K562 (cell line): ENCODE measurements around the gene IQSEC3. TPM values are rescaled to one million over a fixed set of nuclear protein-coding genes. Genes with fewer than 3 reads are reported as not detected.

ENCODE experiments used
- ATAC-seq: fragments of 200-7000 bp; cut with Tn5 transposase; 3 replicates; pipeline ENCODE4 v1.9.1; 2020; ENCODE audit warnings: moderate library complexity
- BruUV-seq: library from RNA; stranded (reverse); fragments of 400-500 nt; replicated peaks from 2 replicates; lab custom pipeline; 2021; lab: Mats Ljungman, UMichigan
- CTCF ChIA-PET: fragments of 300-600 bp; formaldehyde crosslinking; extraction: SDS; loops from one replicate; lab custom pipeline; 2021; ENCODE audit warnings: low intra/inter-chr PET ratio; lab: Yijun Ruan, JAX
- POLR2A ChIA-PET: fragments of 300-600, 350-650 bp; sonication (Branson Sonifier 250); formaldehyde crosslinking; extraction: SDS; loops from one replicate; lab custom pipeline; 2021; ENCODE audit warnings: antibody characterized with exemption, inconsistent platforms; lab: Yijun Ruan, JAX
- DNase-seq, 4 experiments: peaks; one replicate each; pipeline versions ENCODE4 v3.0.0 to v3.0.0-alpha.2; 2011 to 2018; ENCODE audit warnings: low spot score in 3 of 4, mixed read lengths in 3 of 4; ENCODE audit errors: extremely low read depth in 1 of 4
- FAIRE-seq: peaks from 2 replicates; lab custom pipeline; 2011; peaks lifted over from hg19 to GRCh38; lab: Jason Lieb, UNC
- H2AFZ ChIP-seq: 2 replicates; pipeline ENCODE4 v1.6.0; 2011; ENCODE audit warnings: low read depth, low read length, control low read depth, inconsistent platforms
- H3K27ac ChIP-seq: fragments of 200-600 bp; 3 replicates; pipeline ENCODE4 v1.8.0; 2011; ENCODE audit warnings: low read depth, mild to moderate bottlenecking, control low read depth, inconsistent platforms, low read length, moderate library complexity, mixed read lengths; ENCODE audit errors: extremely low read depth
- H3K27me3 ChIP-seq, 2 experiments: fragments of 300-600 bp in 1 of 2; 2 replicates in 1 of 2; 3 replicates in 1 of 2; pipeline versions ENCODE4 v1.6.0 to v1.8.0; 2011; ENCODE audit warnings: inconsistent platforms in 2 of 2, low read length in 2 of 2, mild to moderate bottlenecking in 1 of 2, mixed read lengths in 1 of 2, moderate library complexity in 1 of 2; ENCODE audit not compliant: control insufficient read depth in 2 of 2, insufficient read depth in 2 of 2
- H3K36me3 ChIP-seq: fragments of 300-600 bp; 3 replicates; pipeline ENCODE4 v1.8.0; 2011; ENCODE audit warnings: mild to moderate bottlenecking, low read length, inconsistent platforms; ENCODE audit not compliant: control insufficient read depth, insufficient read depth
- H3K4me1 ChIP-seq, 2 experiments: fragments of 200-600 bp in 1 of 2; replicated peaks in 1 of 2; 2 replicates in 1 of 2; 3 replicates in 1 of 2; pipeline versions ENCODE4 v1.5.1 to v1.8.0; 2011; ENCODE audit warnings: inconsistent platforms in 2 of 2, low read length in 2 of 2, mild to moderate bottlenecking in 1 of 2, mixed read lengths in 1 of 2, moderate library complexity in 1 of 2; ENCODE audit not compliant: control insufficient read depth in 2 of 2, insufficient read depth in 2 of 2
- H3K4me2 ChIP-seq: 2 replicates; pipeline ENCODE4 v1.6.1; 2011; ENCODE audit warnings: low read length, control low read depth, inconsistent platforms, mixed read lengths; ENCODE audit not compliant: insufficient read depth
- H3K4me3 ChIP-seq: fragments of 200-600 bp; sonication (generic), shearing (Covaris generic); 2 replicates; pipeline ENCODE4 v1.5.1; 2016; ENCODE audit warnings: control low read depth, inconsistent platforms
- H3K79me2 ChIP-seq: fragments of 200-600 bp; 3 replicates; pipeline ENCODE4 v1.8.0; 2011; ENCODE audit warnings: low read length, inconsistent platforms; ENCODE audit not compliant: control insufficient read depth, insufficient read depth
- H3K9ac ChIP-seq, 2 experiments: 2 replicates each; pipeline versions ENCODE4 v1.6.0 to v1.6.1; 2011; ENCODE audit warnings: low read depth in 2 of 2, low read length in 2 of 2, control low read depth in 1 of 2, inconsistent platforms in 1 of 2, mild to moderate bottlenecking in 1 of 2, mixed read lengths in 1 of 2; ENCODE audit not compliant: insufficient read depth in 1 of 2
- H3K9me1 ChIP-seq: one replicate; pipeline ENCODE4 v1.6.0; 2011; ENCODE audit warnings: inconsistent platforms, mild to moderate bottlenecking, low read length, moderate library complexity; ENCODE audit not compliant: control insufficient read depth, insufficient read depth
- H3K9me3 ChIP-seq: replicated peaks from 2 replicates; pipeline ENCODE4 v1.5.1; 2011; ENCODE audit warnings: low read depth, low read length, inconsistent platforms; ENCODE audit not compliant: control insufficient read depth, insufficient read depth
- H4K20me1 ChIP-seq: replicated peaks from 2 replicates; pipeline ENCODE4 v1.6.1; 2011; ENCODE audit warnings: low read length, inconsistent platforms, mixed read lengths; ENCODE audit not compliant: control insufficient read depth, insufficient read depth
- NR2C1 ChIP-seq, 2 experiments: fragments of 450-650 bp; IDR thresholded peaks; 2 replicates each; pipeline ENCODE4 v1.6.1; 2017; ENCODE audit warnings: mild to moderate bottlenecking in 2 of 2, antibody characterized with exemption in 1 of 2, inconsistent platforms in 1 of 2, missing compliant biosample characterization in 1 of 2, missing genetic modification characterization in 1 of 2
- RFX1 ChIP-seq: fragments of 450-650 bp; IDR thresholded peaks from 2 replicates; pipeline ENCODE4 v1.6.1; 2016; ENCODE audit warnings: mild to moderate bottlenecking, moderate library complexity
- TGIF2 ChIP-seq: sonication (generic); formaldehyde crosslinking; IDR thresholded peaks from 2 replicates; pipeline ENCODE4 v1.8.1; 2022; ENCODE audit warnings: mild to moderate bottlenecking, missing genetic modification reagents, moderate library complexity
- ZFP1 ChIP-seq: fragments of 450-650 bp; formaldehyde crosslinking; IDR thresholded peaks from 2 replicates; pipeline ENCODE4 v1.4.0; 2020; ENCODE audit warnings: mild to moderate bottlenecking, mixed read lengths
- ZNF12 ChIP-seq: sonication (generic); formaldehyde crosslinking; IDR thresholded peaks from 2 replicates; pipeline ENCODE4 v1.4.0; 2020; ENCODE audit warnings: mild to moderate bottlenecking, missing genetic modification reagents
- ZNF24 ChIP-seq: fragments of 450-650 bp; IDR thresholded peaks from 2 replicates; pipeline ENCODE4 v1.6.1; 2016
- WGBS: fragments of 100-300 bp; shearing (Covaris generic); methylation state at CpG from one replicate; pipeline ENCODE4 v1.1.6; 2016; ENCODE audit warnings: low coverage, mixed read lengths; ENCODE audit not compliant: insufficient coverage; ENCODE audit errors: missing lambda C conversion rate; 5-methylcytosine and 5-hydroxymethylcytosine counted together
- in situ Hi-C: fragments of 300-500 bp; cut with MboI; formaldehyde crosslinking; loops from 4 replicates; pipeline ENCODE4 v1.15.0; 2018; ENCODE audit warnings: inconsistent platforms, mixed read lengths
- intact Hi-C: fragments of 100-400 bp; cut with micrococcal nuclease; formaldehyde crosslinking; loops from 2 replicates; pipeline ENCODE4 v1.14.2; 2022
- polyA plus RNA-seq, 8 experiments: library from polyadenylated mRNA; depleted of rRNA in 4 of 8; stranded (reverse) in 5 of 8; unstranded in 3 of 8; fragments of >200 nt; fragmentation: Nextera tagmentation in 2 of 8; fragmentation: Illumina TruSeq in 1 of 8; extraction: Ambion mirVana in 2 of 8; extraction: Trizol in 1 of 8; gene quantifications; 2 replicates each; pipeline versions ENCODE4 v1.2.1 to v1.2.3, GENCODE V29; 2011 to 2014; ENCODE audit warnings: inconsistent platforms in 1 of 8, missing spikeins in 1 of 8
- total RNA-seq, 7 experiments: library from RNA; depleted of rRNA in 6 of 7; stranded (reverse); fragments of >200 nt in 6 of 7; fragmentation: Illumina TruSeq in 2 of 7; extraction: Trizol in 2 of 7; gene quantifications; 2 replicates each; pipeline versions ENCODE4 v1.2.1 to v1.2.3, GENCODE V29; 2011 to 2021; ENCODE audit warnings: low replicate concordance in 1 of 7
- TF ChIP-seq, protein P1 (sequence below), 2 experiments: fragments of 450-650 bp; formaldehyde crosslinking in 1 of 2; IDR thresholded peaks; 2 replicates each; pipeline versions ENCODE4 v1.4.0 to v1.6.1; 2014 to 2020; ENCODE audit warnings: mild to moderate bottlenecking in 2 of 2, borderline replicate concordance in 1 of 2, low read depth in 1 of 2

IQSEC3 gene
- total and polyA plus RNA-seq, 9 of the 15 experiments (the other 6 are each of a cell fraction or from before 2014, with no cell fraction given), result under 0.01 to 0.25 (median 0.08) TPM; not detected in 3

DNA sequence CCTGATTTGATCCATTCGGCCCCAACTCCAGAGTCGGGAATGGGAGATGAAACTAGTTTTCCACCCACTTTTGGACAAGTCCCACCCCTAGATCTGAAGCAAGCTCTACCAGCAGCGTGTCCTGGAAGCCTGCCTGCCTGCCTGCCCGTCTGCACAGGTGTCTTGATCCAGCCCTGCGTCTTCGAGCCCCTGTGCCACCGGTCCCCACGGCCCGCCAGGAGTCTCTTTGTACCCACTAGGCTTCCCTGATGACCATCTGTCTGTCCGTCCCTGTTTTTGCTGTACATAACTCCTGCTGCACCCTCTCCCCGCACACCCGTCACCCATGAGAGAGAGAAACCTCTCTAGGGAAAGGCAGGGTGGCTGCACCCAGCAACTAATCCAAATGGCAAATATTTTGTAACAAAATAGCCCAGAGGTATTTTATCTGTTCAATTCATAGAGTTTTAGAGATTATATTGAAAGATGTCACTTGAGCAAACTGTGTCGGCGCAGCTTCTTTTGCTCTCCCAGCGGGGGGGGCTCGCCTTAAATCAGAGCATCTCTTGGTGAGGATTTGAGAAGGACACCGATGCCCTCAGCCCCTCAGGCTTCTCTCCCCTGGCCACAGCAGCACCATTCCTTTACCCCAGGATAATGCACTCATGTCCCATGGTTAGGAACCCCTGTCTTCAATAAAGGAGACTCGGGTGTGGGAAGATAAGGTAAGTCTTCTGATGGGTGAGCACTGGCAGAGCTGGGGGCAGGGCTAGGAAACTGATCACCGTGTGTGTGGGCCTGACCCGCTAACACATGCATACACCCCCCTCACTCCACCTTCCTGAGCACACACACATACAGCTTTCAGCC, 111.6 kb downstream of the IQSEC3 start:
- FAIRE-seq, result no peak

More for the DNA sequence above, 111.6 kb downstream of the IQSEC3 start:
- no TSS peak for BruUV-seq
- no peak overlapping the region for H3K4me3 ChIP-seq
- 15% methylated on average over 17 of the region's 20 CpGs for WGBS
- ATAC-seq (no peak), DNase-seq (no peak)
- H2AFZ ChIP-seq, result no peak overlapping the region
- peaks cover 2 to 75% of the 10 kb centered on the region in 2 experiments; a peak in 3 of 5 replicates for H3K27me3 ChIP-seq
- no peaks in the 10 kb centered on the region for H3K9me3 ChIP-seq
- no peaks in the 10 kb centered on the region for H3K79me2 ChIP-seq
- no peak overlapping the region for H3K27ac ChIP-seq
- POLR2A ChIA-PET, result interaction anchor here (0.6 kb wide), 1 partner anchor 476 kb away, joined by 3 read pairs; no protein-coding TSS in a partner anchor
- no peak overlapping the region for H3K9ac ChIP-seq
- no peak overlapping the region for H3K4me2 ChIP-seq
- CTCF ChIA-PET, result no interaction called here
- TF ChIP-seq ZFP1 (CRISPR knock-in tag) (no peak), ZNF24 (no peak), RFX1 (no peak), ZNF12 (no peak), TGIF2 (CRISPR knock-in tag) (no peak), NR2C1 (IDR thresholded peaks at IDR 0.05) (no peak), NR2C1 (tag; IDR thresholded peaks at IDR 0.05) (no peak)
- TF ChIP-seq, protein P1, sequence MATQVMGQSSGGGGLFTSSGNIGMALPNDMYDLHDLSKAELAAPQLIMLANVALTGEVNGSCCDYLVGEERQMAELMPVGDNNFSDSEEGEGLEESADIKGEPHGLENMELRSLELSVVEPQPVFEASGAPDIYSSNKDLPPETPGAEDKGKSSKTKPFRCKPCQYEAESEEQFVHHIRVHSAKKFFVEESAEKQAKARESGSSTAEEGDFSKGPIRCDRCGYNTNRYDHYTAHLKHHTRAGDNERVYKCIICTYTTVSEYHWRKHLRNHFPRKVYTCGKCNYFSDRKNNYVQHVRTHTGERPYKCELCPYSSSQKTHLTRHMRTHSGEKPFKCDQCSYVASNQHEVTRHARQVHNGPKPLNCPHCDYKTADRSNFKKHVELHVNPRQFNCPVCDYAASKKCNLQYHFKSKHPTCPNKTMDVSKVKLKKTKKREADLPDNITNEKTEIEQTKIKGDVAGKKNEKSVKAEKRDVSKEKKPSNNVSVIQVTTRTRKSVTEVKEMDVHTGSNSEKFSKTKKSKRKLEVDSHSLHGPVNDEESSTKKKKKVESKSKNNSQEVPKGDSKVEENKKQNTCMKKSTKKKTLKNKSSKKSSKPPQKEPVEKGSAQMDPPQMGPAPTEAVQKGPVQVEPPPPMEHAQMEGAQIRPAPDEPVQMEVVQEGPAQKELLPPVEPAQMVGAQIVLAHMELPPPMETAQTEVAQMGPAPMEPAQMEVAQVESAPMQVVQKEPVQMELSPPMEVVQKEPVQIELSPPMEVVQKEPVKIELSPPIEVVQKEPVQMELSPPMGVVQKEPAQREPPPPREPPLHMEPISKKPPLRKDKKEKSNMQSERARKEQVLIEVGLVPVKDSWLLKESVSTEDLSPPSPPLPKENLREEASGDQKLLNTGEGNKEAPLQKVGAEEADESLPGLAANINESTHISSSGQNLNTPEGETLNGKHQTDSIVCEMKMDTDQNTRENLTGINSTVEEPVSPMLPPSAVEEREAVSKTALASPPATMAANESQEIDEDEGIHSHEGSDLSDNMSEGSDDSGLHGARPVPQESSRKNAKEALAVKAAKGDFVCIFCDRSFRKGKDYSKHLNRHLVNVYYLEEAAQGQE (IDR thresholded peaks at IDR 0.05; ENCODE audit: borderline replicate concordance), result no peak
- TF ChIP-seq, protein P1 (CRISPR knock-in tag; IDR thresholded peaks at IDR 0.05; ENCODE audit: low read depth), result no peak
- intact Hi-C loops, result no loop called here
- in situ Hi-C loops, result no loop called here
- H4K20me1 ChIP-seq, result no peaks in the 10 kb centered on the region
- no peaks in the 10 kb centered on the region for H3K36me3 ChIP-seq
- no peaks in the 10 kb centered on the region for H3K9me1 ChIP-seq
- peaks cover 0 to 30% of the 10 kb centered on the region in 2 experiments; a peak in 2 of 5 replicates for H3K4me1 ChIP-seq
